Trophoblast cell (in vitro differentiated cells and primary cell): ENCODE measurements around the gene FYB1.

ENCODE experiments used
- DNase-seq, 2 donors: peaks; one replicate each; pipeline ENCODE4 v3.0.0-alpha.2; 2016
- H2AFZ ChIP-seq: 2 replicates; pipeline ENCODE4 v1.6.1; 2013; ENCODE audit warnings: low read length, moderate library complexity, mild to moderate bottlenecking; ENCODE audit not compliant: insufficient read depth, poor library complexity
- H2AK5ac ChIP-seq: 2 replicates; pipeline ENCODE4 v1.6.1; 2013; ENCODE audit warnings: mild to moderate bottlenecking, low read length
- H2BK120ac ChIP-seq: 2 replicates; pipeline ENCODE4 v1.6.1; 2013; ENCODE audit warnings: low read length, mild to moderate bottlenecking, moderate library complexity; ENCODE audit not compliant: insufficient read depth, poor library complexity
- H2BK12ac ChIP-seq: 2 replicates; pipeline ENCODE4 v1.6.1; 2013; ENCODE audit warnings: mild to moderate bottlenecking, low read length, moderate library complexity
- H2BK5ac ChIP-seq: 2 replicates; pipeline ENCODE4 v1.6.1; 2013; ENCODE audit warnings: low read length, low read depth, moderate library complexity, mild to moderate bottlenecking; ENCODE audit not compliant: poor library complexity
- H3K14ac ChIP-seq: 2 replicates; pipeline ENCODE4 v1.6.1; 2013; ENCODE audit warnings: mild to moderate bottlenecking, low read length
- H3K18ac ChIP-seq: 2 replicates; pipeline ENCODE4 v1.6.1; 2013; ENCODE audit warnings: mild to moderate bottlenecking, low read length
- H3K23ac ChIP-seq: 2 replicates; pipeline ENCODE4 v1.6.1; 2013; ENCODE audit warnings: low read length
- H3K27ac ChIP-seq: 2 replicates; pipeline ENCODE4 v1.5.1; 2013; ENCODE audit warnings: low read depth, mild to moderate bottlenecking, inconsistent platforms, low read length, moderate library complexity
- H3K27me3 ChIP-seq: 2 replicates; pipeline ENCODE4 v1.6.1; 2013; ENCODE audit warnings: inconsistent platforms, mild to moderate bottlenecking, low read length, moderate library complexity; ENCODE audit not compliant: insufficient read depth
- H3K36me3 ChIP-seq, 2 experiments: 1 replicate in 1 of 2; 2 replicates in 1 of 2; pipeline ENCODE4 v1.6.1; 2013; ENCODE audit warnings: low read length in 2 of 2, mild to moderate bottlenecking in 2 of 2, moderate library complexity in 1 of 2; ENCODE audit not compliant: insufficient read depth in 2 of 2, control insufficient read depth in 1 of 2
- H3K4ac ChIP-seq: 2 replicates; pipeline ENCODE4 v1.6.1; 2013; ENCODE audit warnings: low read depth, mild to moderate bottlenecking, low read length, moderate library complexity
- H3K4me1 ChIP-seq, 2 experiments: 1 replicate in 1 of 2; 2 replicates in 1 of 2; pipeline ENCODE4 v1.6.1; 2013; ENCODE audit warnings: low read length in 2 of 2, mild to moderate bottlenecking in 2 of 2, moderate library complexity in 1 of 2; ENCODE audit not compliant: insufficient read depth in 2 of 2, control insufficient read depth in 1 of 2
- H3K4me2 ChIP-seq: 2 replicates; pipeline ENCODE4 v1.6.1; 2013; ENCODE audit warnings: inconsistent platforms, mild to moderate bottlenecking, low read length, moderate library complexity
- H3K4me3 ChIP-seq: 2 replicates; pipeline ENCODE4 v1.5.1; 2013; ENCODE audit warnings: mild to moderate bottlenecking, low read depth, low read length, inconsistent platforms
- H3K79me1 ChIP-seq: one replicate; pipeline ENCODE4 v1.6.1; 2013; ENCODE audit warnings: low read length
- H3K79me2 ChIP-seq: 2 replicates; pipeline ENCODE4 v1.6.1; 2013; ENCODE audit warnings: low read length, mild to moderate bottlenecking; ENCODE audit not compliant: control insufficient read depth, insufficient read depth, poor library complexity
- H3K9ac ChIP-seq: 2 replicates; pipeline ENCODE4 v1.6.1; 2013; ENCODE audit warnings: mild to moderate bottlenecking, low read length
- H3K9me3 ChIP-seq: 2 replicates; pipeline ENCODE4 v1.6.1; 2013; ENCODE audit warnings: low read depth, mild to moderate bottlenecking, control low read depth, inconsistent platforms, low read length; ENCODE audit not compliant: insufficient read depth
- H4K12ac ChIP-seq: 2 replicates; pipeline ENCODE4 v1.6.1; 2013; ENCODE audit warnings: low read depth, mild to moderate bottlenecking, low read length, moderate library complexity
- H4K8ac ChIP-seq: 2 replicates; pipeline ENCODE4 v1.6.1; 2013; ENCODE audit warnings: low read depth, mild to moderate bottlenecking, low read length, moderate library complexity
- H4K91ac ChIP-seq: one replicate; pipeline ENCODE4 v1.6.1; 2013; ENCODE audit warnings: low read depth, mild to moderate bottlenecking, low read length, moderate library complexity
- WGBS: extraction: QIAGEN DNeasy Blood & Tissue Kit; methylation state at CpG from one replicate; pipeline ENCODE4 v1.1.7; 2013; ENCODE audit warnings: missing lambda C conversion rate; ENCODE audit not compliant: insufficient read length, insufficient coverage; ENCODE audit errors: extremely low coverage; 5-methylcytosine and 5-hydroxymethylcytosine counted together

The FYB1 gene

GRCh38 chr5:39079147-39079546, 140.2 kb downstream of the FYB1 start:
- H3K18ac ChIP-seq, result no peak overlapping the region
- no peak overlapping the region for H4K12ac ChIP-seq
- no peaks in the 10 kb centered on the region for H3K9me3 ChIP-seq
- no peak overlapping the region for H2AFZ ChIP-seq
- no peaks in the 10 kb centered on the region for H3K27me3 ChIP-seq
- no peaks in the 10 kb centered on the region for H3K4me1 ChIP-seq
- H4K91ac ChIP-seq, result no peak overlapping the region
- H3K4ac ChIP-seq, result no peak overlapping the region
- H3K9ac ChIP-seq, result no peak overlapping the region
- H3K36me3 ChIP-seq, result no peaks in the 10 kb centered on the region
- no peak for DNase-seq
- no CpG with 5 or more reads among the region's 2 CpGs for WGBS
- H2BK120ac ChIP-seq, result no peak overlapping the region
- no peak overlapping the region for H2BK5ac ChIP-seq
- H2AK5ac ChIP-seq, result no peak overlapping the region
- no peak overlapping the region for H3K27ac ChIP-seq
- no peak overlapping the region for H3K14ac ChIP-seq
- H3K79me1 ChIP-seq, result peaks cover 7% of the 10 kb centered on the region
- no peak overlapping the region for H3K4me2 ChIP-seq
- no peak overlapping the region for H2BK12ac ChIP-seq
- H4K8ac ChIP-seq, result no peak overlapping the region
- H3K4me3 ChIP-seq, result no peak overlapping the region
- peaks cover 4% of the 10 kb centered on the region for H3K79me2 ChIP-seq
- H3K23ac ChIP-seq, result no peak overlapping the region

DNA sequence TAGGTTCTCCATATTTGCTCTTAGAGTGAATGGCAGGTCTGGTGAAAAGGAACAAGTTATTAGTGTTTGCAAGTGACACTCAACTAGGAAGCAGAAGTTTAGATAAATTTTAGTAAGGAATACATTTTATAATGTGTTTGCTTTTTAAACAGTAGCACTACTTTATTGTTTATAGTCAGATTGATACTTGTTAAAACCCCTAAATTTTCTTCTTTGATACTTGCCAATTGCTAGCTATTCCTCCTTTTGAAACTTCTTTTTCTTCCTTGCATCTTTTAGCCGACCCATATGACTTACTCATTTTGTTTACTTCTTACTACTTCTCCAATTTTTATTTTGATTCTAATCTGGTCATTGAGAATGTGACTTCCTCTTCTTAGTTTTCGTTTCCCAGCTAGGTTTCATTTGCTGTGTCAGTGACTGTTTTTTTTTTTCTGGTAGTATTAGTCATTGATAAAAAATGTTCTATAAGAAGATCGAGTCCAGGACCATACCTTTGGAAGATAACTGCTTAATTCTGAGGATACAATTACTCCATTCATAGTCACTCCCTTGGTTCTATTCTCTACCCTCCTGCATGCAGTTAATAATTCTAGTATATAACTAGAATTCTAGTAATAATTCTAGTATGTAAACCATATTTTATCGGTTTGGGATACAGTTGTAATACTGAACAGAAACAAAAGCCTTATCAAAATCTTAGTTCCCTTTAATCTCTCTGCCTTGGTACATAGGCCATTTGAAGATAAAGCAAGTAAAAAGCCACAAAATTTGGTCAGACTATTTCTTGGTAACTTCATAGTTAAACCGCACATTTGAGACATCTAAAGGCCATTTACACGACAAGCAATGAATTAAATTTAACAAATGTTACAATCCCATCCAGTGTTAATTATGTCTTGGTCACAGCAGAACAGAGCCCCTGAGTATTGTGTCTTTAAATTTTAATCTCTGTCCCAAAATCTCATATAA, 142.3 kb downstream of the FYB1 start:
- Histone ChIP-seq H3K36me3 (no peaks in the 10 kb centered on the region), H3K4me1 (no peaks in the 10 kb centered on the region), H2BK5ac (no peak overlapping the region), H3K4me3 (no peak overlapping the region), H3K27ac (no peak overlapping the region), H3K79me2 (peaks cover 7% of the 10 kb centered on the region), H3K14ac (no peak overlapping the region), H3K23ac (no peak overlapping the region), H2BK120ac (no peak overlapping the region), H4K12ac (no peak overlapping the region), H3K4me2 (no peak overlapping the region), H2BK12ac (no peak overlapping the region), H4K8ac (no peak overlapping the region), H3K4ac (no peak overlapping the region), H3K27me3 (no peaks in the 10 kb centered on the region), H4K91ac (no peak overlapping the region), H3K18ac (no peak overlapping the region), H2AFZ (no peak overlapping the region), H3K9me3 (no peaks in the 10 kb centered on the region), H3K9ac (no peak overlapping the region), H3K79me1 (peaks cover 12% of the 10 kb centered on the region), H2AK5ac (no peak overlapping the region)
- peak in 1 of 2 donors; percentile 19 for DNase-seq
- no CpG with 5 or more reads among the region's 6 CpGs for WGBS

DNA sequence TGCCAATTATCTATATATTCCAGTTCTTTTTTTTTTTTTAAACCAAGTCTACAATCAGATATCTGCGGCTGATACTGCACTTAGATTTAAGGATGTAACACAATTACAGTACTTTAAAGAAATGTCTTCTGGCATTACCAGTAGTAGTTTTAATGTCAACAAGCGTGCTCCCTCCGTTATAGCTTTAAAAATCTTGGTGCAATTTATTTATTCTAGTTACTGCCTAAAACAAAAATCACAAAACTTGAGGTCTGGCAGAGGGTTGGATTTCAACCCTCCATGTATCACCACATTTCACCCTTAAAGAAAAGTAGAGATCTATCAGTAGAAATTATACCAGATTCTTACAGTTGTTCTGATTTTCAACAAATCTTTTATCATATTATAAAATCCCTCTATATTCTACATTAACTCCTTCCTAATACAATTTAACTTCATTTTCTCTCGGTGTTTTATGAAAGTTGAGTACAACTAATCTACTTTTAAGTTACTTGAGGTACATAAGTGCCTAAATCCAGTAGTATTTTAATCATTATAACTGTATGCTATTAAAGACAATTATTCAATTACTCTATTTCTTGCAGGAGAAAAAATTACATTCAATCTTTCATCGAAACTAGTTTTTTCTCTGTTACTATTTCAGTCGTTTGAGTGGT, 143.1 kb downstream of the FYB1 start:
- H3K4ac ChIP-seq, result no peak overlapping the region
- WGBS, result 100% methylated on average over 1 of the region's 6 CpGs
- H2BK12ac ChIP-seq, result no peak overlapping the region
- H3K36me3 ChIP-seq, result no peaks in the 10 kb centered on the region
- H3K23ac ChIP-seq, result no peak overlapping the region
- H3K18ac ChIP-seq, result no peak overlapping the region
- H3K27me3 ChIP-seq, result no peaks in the 10 kb centered on the region
- no peak for DNase-seq
- H3K4me1 ChIP-seq, result no peaks in the 10 kb centered on the region
- H3K79me1 ChIP-seq, result peaks cover 12% of the 10 kb centered on the region
- no peak overlapping the region for H3K9ac ChIP-seq
- no peak overlapping the region for H2AK5ac ChIP-seq
- no peaks in the 10 kb centered on the region for H3K9me3 ChIP-seq
- H3K4me3 ChIP-seq, result no peak overlapping the region
- H4K12ac ChIP-seq, result no peak overlapping the region
- no peak overlapping the region for H4K91ac ChIP-seq
- H2AFZ ChIP-seq, result no peak overlapping the region
- H3K4me2 ChIP-seq, result no peak overlapping the region
- no peak overlapping the region for H3K14ac ChIP-seq
- peaks cover 7% of the 10 kb centered on the region for H3K79me2 ChIP-seq
- no peak overlapping the region for H2BK120ac ChIP-seq
- no peak overlapping the region for H4K8ac ChIP-seq
- H3K27ac ChIP-seq, result no peak overlapping the region
- H2BK5ac ChIP-seq, result no peak overlapping the region

GRCh38 chr5:39074017-39074814, 145.1 kb downstream of the FYB1 start, which contains the start of gene RICTOR:
TSS of gene RICTOR (minus strand) at chr5:39074399. CDS start at chr5:39074377, 22 bp downstream.
- Histone ChIP-seq H3K9ac (peak within 1 kb of the TSS; percentile 98), H3K23ac (no peak within 1 kb of the TSS), H3K4ac (peak within 1 kb of the TSS; percentile 93), H2AK5ac (no peak within 1 kb of the TSS), H2BK120ac (peak within 1 kb of the TSS; percentile 92), H3K36me3 (no peaks in the 10 kb centered on the region), H3K79me1 (peaks cover 12% of the 10 kb centered on the region), H2BK5ac (peak within 1 kb of the TSS; percentile 94), H2BK12ac (no peak within 1 kb of the TSS), H3K27ac (peak within 1 kb of the TSS; percentile 97), H4K12ac (peak within 1 kb of the TSS; percentile 95), H4K91ac (peak within 1 kb of the TSS; percentile 87), H3K18ac (peak within 1 kb of the TSS; percentile 98), H3K4me1 (no peaks in the 10 kb centered on the region), H3K79me2 (peaks cover 7% of the 10 kb centered on the region), H3K4me2 (peak within 1 kb of the TSS; percentile 98), H3K4me3 (peak within 1 kb of the TSS; percentile 100), H2AFZ (peak within 1 kb of the TSS; percentile 99), H3K14ac (peak within 1 kb of the TSS; percentile 92), H3K27me3 (no peaks in the 10 kb centered on the region), H3K9me3 (no peaks in the 10 kb centered on the region), H4K8ac (peak within 1 kb of the TSS; percentile 96)
- WGBS, result no CpG with 5 or more reads among the region's 94 CpGs
- peak; percentile 79 to 94 for DNase-seq
